Hippocampal formation (tissue), 2 donors: ENCODE data around the gene C2CD2.

Experiments used
- DNase-seq, 2 donors: peaks; one replicate each; lab custom pipeline; 2025; lab: John Stamatoyannopoulos, UW

The C2CD2 gene

GRCh38 chr21:41908829-41909228 is 45.0 kb downstream of the C2CD2 start:
- no peak for DNase-seq

- DNase-seq: no peak
Measured at GRCh38 chr21:41907496-41908258, 46.1 kb downstream of the C2CD2 start.

- DNase-seq: no peak
Measured at GRCh38 chr21:41906770-41907169, 47.0 kb downstream of the C2CD2 start.

GRCh38 chr21:41903559-41904351 is 50.1 kb downstream of the C2CD2 start:
- no peak for DNase-seq

- DNase-seq: no peak
Measured at GRCh38 chr21:41902946-41903345, 50.9 kb downstream of the C2CD2 start.

GRCh38 chr21:41901782-41902181 is 52.0 kb downstream of the C2CD2 start:
- DNase-seq: no peak

- no peak for DNase-seq
Measured at GRCh38 chr21:41901099-41901498, 52.7 kb downstream of the C2CD2 start.

GRCh38 chr21:41900401-41900800 is 53.4 kb downstream of the C2CD2 start:
- no peak for DNase-seq

- DNase-seq: no peak
Measured at GRCh38 chr21:41899426-41900202, 54.2 kb downstream of the C2CD2 start.

GRCh38 chr21:41898998-41899397 is 54.8 kb downstream of the C2CD2 start:
- DNase-seq: no peak

GRCh38 chr21:41897700-41898099 is 56.1 kb downstream of the C2CD2 start:
- DNase-seq: no peak

- no peak for DNase-seq
Measured at GRCh38 chr21:41897047-41897669, 56.7 kb downstream of the C2CD2 start.

GRCh38 chr21:41895643-41896493 is 58.0 kb downstream of the C2CD2 start:
- no peak for DNase-seq

- DNase-seq: no peak
Measured at GRCh38 chr21:41894922-41895557, 58.8 kb downstream of the C2CD2 start.

GRCh38 chr21:41894511-41894910 is 59.3 kb downstream of the C2CD2 start:
- no peak for DNase-seq

- no peak for DNase-seq
Measured at GRCh38 chr21:41892726-41893125, 61.1 kb downstream of the C2CD2 start.

- DNase-seq: no peak
Measured at GRCh38 chr21:41891132-41891531, 62.7 kb downstream of the C2CD2 start.

GRCh38 chr21:41890355-41890754 is 63.5 kb downstream of the C2CD2 start:
- no peak for DNase-seq

- no peak for DNase-seq
Measured at GRCh38 chr21:41888749-41889376, 65.0 kb downstream of the C2CD2 start.

GRCh38 chr21:41887667-41888066 is 66.2 kb downstream of the C2CD2 start:
- no peak for DNase-seq
